ENCODE data around the gene WT1.

Gene WT1

DNA sequence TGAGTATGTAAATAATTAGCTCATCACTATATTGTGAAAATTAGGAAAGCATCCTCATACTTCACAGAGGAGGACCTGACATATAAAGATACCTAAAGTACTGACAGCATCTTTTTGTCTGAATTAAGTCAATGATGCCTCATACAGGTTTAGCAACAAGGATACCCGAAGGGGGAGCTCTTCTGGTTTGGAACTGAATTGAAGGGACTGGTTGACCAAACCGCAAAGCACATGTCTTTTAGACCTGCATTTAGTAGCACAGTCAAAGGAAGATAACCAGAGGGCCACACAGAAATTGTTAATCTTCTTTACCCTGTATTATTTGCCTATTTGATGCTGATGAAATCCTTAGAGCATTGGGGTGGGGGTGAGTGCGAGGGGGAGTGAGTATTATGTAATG lies 12.9 kb upstream of the WT1 start:
- DNase-seq: peak in 2 of 3 donors; percentile 63 to 66
- Histone ChIP-seq H3K9me3 (ENCODE audit: control extremely low read depth in 1 of 5, control insufficient read depth in 4 of 5, insufficient read depth in 2 of 5, low read depth in 1 of 5, low read length in 4 of 5) (no peaks in the 10 kb centered on the region), H3K27ac (ENCODE audit: insufficient read depth in 1 of 2, low read depth in 1 of 2, low read length in 2 of 2, poor library complexity in 1 of 2, severe bottlenecking in 2 of 2) (no peak overlapping the region), H3K27me3 (replicated peaks in 2 of 5; ENCODE audit: control insufficient read depth in 4 of 5, insufficient read depth in 5 of 5, low read length in 4 of 5) (peaks cover 0 to 16% (median 3%) of the 10 kb centered on the region in 5 experiments), H3K4me3 (ENCODE audit: control insufficient read depth in 1 of 7, extremely low read depth in 1 of 7, insufficient read depth in 4 of 7, low read depth in 2 of 7, low read length in 6 of 7) (no peak overlapping the region), H3K36me3 (ENCODE audit: control insufficient read depth in 4 of 4, insufficient read depth in 4 of 4, low read length in 3 of 4) (no peaks in the 10 kb centered on the region), H3K4me1 (ENCODE audit: control extremely low read depth in 1 of 4, control insufficient read depth in 4 of 4, insufficient read depth in 4 of 4, low read length in 3 of 4) (peaks cover 0 to 6% (median 0%) of the 10 kb centered on the region in 4 experiments)
- ChIA-PET CTCF (interaction anchor here (1.2 to 1.9 kb wide), 4 partner anchors 27 to 150 kb away, joined by 3 to 7 read pairs (median 4); no protein-coding TSS in a partner anchor), POLR2A (interaction anchor here (0.7 to 0.9 kb wide), 2 partner anchors 27 to 62 kb away, joined by 3 read pairs; no protein-coding TSS in a partner anchor)
- 44% methylated on average over 2 of the region's 3 CpGs for WGBS (ENCODE audit: insufficient coverage)

DNA sequence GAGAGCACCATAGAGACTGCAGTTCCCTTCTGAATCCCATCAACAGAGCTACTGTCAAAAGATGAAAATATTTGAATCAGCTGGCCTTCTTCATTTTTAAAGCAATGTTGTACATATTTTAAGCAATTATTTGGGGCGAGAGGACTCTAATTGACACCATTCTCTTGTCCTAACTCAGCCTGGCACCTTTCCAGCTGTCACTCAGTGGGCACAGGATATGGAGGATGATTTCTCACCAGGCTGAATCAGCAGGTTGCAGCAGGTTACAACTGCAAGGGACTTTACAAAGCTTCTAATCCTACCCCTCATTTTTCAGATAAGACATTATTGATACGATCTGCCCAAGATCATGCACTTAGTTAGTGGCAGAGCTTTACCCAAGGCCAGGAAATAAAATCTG lies 11.9 kb upstream of the WT1 start:
- ChIA-PET POLR2A (no interaction called here), CTCF (interaction anchor here (0.9 to 1.9 kb wide), 3 partner anchors 8 to 53 kb away, joined by 3 to 7 read pairs (median 3); no protein-coding TSS in a partner anchor)
- H3K36me3 ChIP-seq (ENCODE audit: control insufficient read depth in 4 of 4, insufficient read depth in 4 of 4, low read length in 3 of 4): no peaks in the 10 kb centered on the region
- peaks cover 0 to 15% (median 2%) of the 10 kb centered on the region in 4 experiments for H3K4me1 ChIP-seq (ENCODE audit: control extremely low read depth in 1 of 4, control insufficient read depth in 4 of 4, insufficient read depth in 4 of 4, low read length in 3 of 4)
- H3K4me3 ChIP-seq (ENCODE audit: control insufficient read depth in 1 of 7, extremely low read depth in 1 of 7, insufficient read depth in 4 of 7, low read depth in 2 of 7, low read length in 6 of 7): no peak overlapping the region
- H3K27ac ChIP-seq (ENCODE audit: insufficient read depth in 1 of 2, low read depth in 1 of 2, low read length in 2 of 2, poor library complexity in 1 of 2, severe bottlenecking in 2 of 2): no peak overlapping the region
- peaks cover 0 to 25% (median 6%) of the 10 kb centered on the region in 5 experiments for H3K27me3 ChIP-seq (replicated peaks in 2 of 5; ENCODE audit: control insufficient read depth in 4 of 5, insufficient read depth in 5 of 5, low read length in 4 of 5)
- no peak for DNase-seq
- WGBS (ENCODE audit: insufficient coverage): 78% methylated on average over 1 of the region's 2 CpGs
- H3K9me3 ChIP-seq (ENCODE audit: control extremely low read depth in 1 of 5, control insufficient read depth in 4 of 5, insufficient read depth in 2 of 5, low read depth in 1 of 5, low read length in 4 of 5): no peaks in the 10 kb centered on the region

GRCh38 chr11:32446227-32446626 lies 10.9 kb upstream of the WT1 start:
- POLR2A ChIA-PET: no interaction called here
- CTCF ChIA-PET: no interaction called here

GRCh38 chr11:32444186-32444585 lies 8.8 kb upstream of the WT1 start:
- H3K27me3 ChIP-seq (replicated peaks in 2 of 5; ENCODE audit: control insufficient read depth in 4 of 5, insufficient read depth in 5 of 5, low read length in 4 of 5): peaks cover 10 to 55% (median 22%) of the 10 kb centered on the region in 5 experiments
- no peaks in the 10 kb centered on the region for H3K36me3 ChIP-seq (ENCODE audit: control insufficient read depth in 4 of 4, insufficient read depth in 4 of 4, low read length in 3 of 4)
- no peak overlapping the region for H3K27ac ChIP-seq (ENCODE audit: insufficient read depth in 1 of 2, low read depth in 1 of 2, low read length in 2 of 2, poor library complexity in 1 of 2, severe bottlenecking in 2 of 2)
- no CpG with 5 or more reads among the region's 4 CpGs for WGBS (ENCODE audit: insufficient coverage)
- ChIA-PET POLR2A (no interaction called here), CTCF (interaction anchor here (0.8 to 2.5 kb wide), 4 partner anchors 8 to 58 kb away, joined by 3 to 11 read pairs (median 3); no protein-coding TSS in a partner anchor)
- peaks cover under 1 to 32% (median 8%) of the 10 kb centered on the region in 4 experiments for H3K4me1 ChIP-seq (ENCODE audit: control extremely low read depth in 1 of 4, control insufficient read depth in 4 of 4, insufficient read depth in 4 of 4, low read length in 3 of 4)
- no peaks in the 10 kb centered on the region for H3K9me3 ChIP-seq (ENCODE audit: control extremely low read depth in 1 of 5, control insufficient read depth in 4 of 5, insufficient read depth in 2 of 5, low read depth in 1 of 5, low read length in 4 of 5)
- peak in 1 of 3 donors; percentile 23 for DNase-seq
- H3K4me3 ChIP-seq (ENCODE audit: control insufficient read depth in 1 of 7, extremely low read depth in 1 of 7, insufficient read depth in 4 of 7, low read depth in 2 of 7, low read length in 6 of 7): no peak overlapping the region

More at GRCh38 chr11:32446227-32446626, 10.9 kb upstream of the WT1 start:
- Histone ChIP-seq H3K4me3 (ENCODE audit: control insufficient read depth in 1 of 7, extremely low read depth in 1 of 7, insufficient read depth in 4 of 7, low read depth in 2 of 7, low read length in 6 of 7) (no peak overlapping the region), H3K36me3 (ENCODE audit: control insufficient read depth in 4 of 4, insufficient read depth in 4 of 4, low read length in 3 of 4) (no peaks in the 10 kb centered on the region), H3K9me3 (ENCODE audit: control extremely low read depth in 1 of 5, control insufficient read depth in 4 of 5, insufficient read depth in 2 of 5, low read depth in 1 of 5, low read length in 4 of 5) (no peaks in the 10 kb centered on the region), H3K27ac (ENCODE audit: insufficient read depth in 1 of 2, low read depth in 1 of 2, low read length in 2 of 2, poor library complexity in 1 of 2, severe bottlenecking in 2 of 2) (no peak overlapping the region), H3K27me3 (replicated peaks in 2 of 5; ENCODE audit: control insufficient read depth in 4 of 5, insufficient read depth in 5 of 5, low read length in 4 of 5) (peaks cover 4 to 36% (median 13%) of the 10 kb centered on the region in 5 experiments), H3K4me1 (ENCODE audit: control extremely low read depth in 1 of 4, control insufficient read depth in 4 of 4, insufficient read depth in 4 of 4, low read length in 3 of 4) (peaks cover 0 to 25% (median 6%) of the 10 kb centered on the region in 4 experiments)
- no peak for DNase-seq
- WGBS (ENCODE audit: insufficient coverage): 100% methylated on average over 4 of the region's 6 CpGs

- peaks cover 0 to 6% (median 0%) of the 10 kb centered on the region in 5 experiments for H3K9me3 ChIP-seq (ENCODE audit: control extremely low read depth in 1 of 5, control insufficient read depth in 4 of 5, insufficient read depth in 2 of 5, low read depth in 1 of 5, low read length in 4 of 5)
- 21% methylated on average over 7 of the region's 9 CpGs for WGBS (ENCODE audit: insufficient coverage)
- H3K27me3 ChIP-seq (replicated peaks in 2 of 5; ENCODE audit: control insufficient read depth in 4 of 5, insufficient read depth in 5 of 5, low read length in 4 of 5): peaks cover 19 to 87% (median 50%) of the 10 kb centered on the region in 5 experiments
- H3K36me3 ChIP-seq (ENCODE audit: control insufficient read depth in 4 of 4, insufficient read depth in 4 of 4, low read length in 3 of 4): no peaks in the 10 kb centered on the region
- ChIA-PET CTCF (interaction anchor here (1.1 to 2.5 kb wide), 6 partner anchors 9 to 65 kb away, joined by 3 to 14 read pairs (median 6); no protein-coding TSS in a partner anchor), POLR2A (no interaction called here)
- no peak overlapping the region for H3K4me3 ChIP-seq (ENCODE audit: control insufficient read depth in 1 of 7, extremely low read depth in 1 of 7, insufficient read depth in 4 of 7, low read depth in 2 of 7, low read length in 6 of 7)
- no peak overlapping the region for H3K27ac ChIP-seq (ENCODE audit: insufficient read depth in 1 of 2, low read depth in 1 of 2, low read length in 2 of 2, poor library complexity in 1 of 2, severe bottlenecking in 2 of 2)
- H3K4me1 ChIP-seq (ENCODE audit: control extremely low read depth in 1 of 4, control insufficient read depth in 4 of 4, insufficient read depth in 4 of 4, low read length in 3 of 4): peaks cover 5 to 65% (median 37%) of the 10 kb centered on the region in 4 experiments
- DNase-seq: peak in 1 of 3 donors; percentile 12
Observed at GRCh38 chr11:32440916-32441315, 5.6 kb upstream of the WT1 start.

GRCh38 chr11:32440312-32440908 lies 5.1 kb upstream of the WT1 start:
- peaks cover 19 to 89% (median 53%) of the 10 kb centered on the region in 5 experiments for H3K27me3 ChIP-seq (replicated peaks in 2 of 5; ENCODE audit: control insufficient read depth in 4 of 5, insufficient read depth in 5 of 5, low read length in 4 of 5)
- H3K9me3 ChIP-seq (ENCODE audit: control extremely low read depth in 1 of 5, control insufficient read depth in 4 of 5, insufficient read depth in 2 of 5, low read depth in 1 of 5, low read length in 4 of 5): peaks cover 0 to 6% (median 0%) of the 10 kb centered on the region in 5 experiments
- H3K36me3 ChIP-seq (ENCODE audit: control insufficient read depth in 4 of 4, insufficient read depth in 4 of 4, low read length in 3 of 4): no peaks in the 10 kb centered on the region
- no peak overlapping the region for H3K27ac ChIP-seq (ENCODE audit: insufficient read depth in 1 of 2, low read depth in 1 of 2, low read length in 2 of 2, poor library complexity in 1 of 2, severe bottlenecking in 2 of 2)
- peaks cover 5 to 70% (median 42%) of the 10 kb centered on the region in 4 experiments for H3K4me1 ChIP-seq (ENCODE audit: control extremely low read depth in 1 of 4, control insufficient read depth in 4 of 4, insufficient read depth in 4 of 4, low read length in 3 of 4)
- ChIA-PET CTCF (interaction anchor here (1.4 to 3.3 kb wide), 3 partner anchors 12 to 65 kb away, joined by 3 to 18 read pairs (median 14); no protein-coding TSS in a partner anchor), POLR2A (no interaction called here)
- no peak overlapping the region for H3K4me3 ChIP-seq (ENCODE audit: control insufficient read depth in 1 of 7, extremely low read depth in 1 of 7, insufficient read depth in 4 of 7, low read depth in 2 of 7, low read length in 6 of 7)
- peak in 1 of 3 donors; percentile 21 for DNase-seq
- no CpG with 5 or more reads among the region's 6 CpGs for WGBS (ENCODE audit: insufficient coverage)

All from common myeloid progenitor, CD34-positive (primary cell).